Muscle of arm (tissue), 12 donors: ENCODE measurements around the gene GGT5. TPM values are rescaled to one million over a fixed set of nuclear protein-coding genes. Genes with fewer than 3 reads are reported as not detected.
"Not testable (repeated sequence)": the region's sequence is repeated elsewhere in the genome, so short reads cannot be mapped to it uniquely, and the experiment has no call there.

Experiments
- DNase-seq: peaks from one replicate; pipeline ENCODE4 v3.0.0-alpha.2; 2013
- polyA plus RNA-seq, 12 donors: library from polyadenylated mRNA; unstranded; fragments of 120-200 nt; gene quantifications; one replicate each; pipeline ENCODE4 v1.2.1, GENCODE V29; 2013; ENCODE audit not compliant: insufficient read length in 12 of 12

The GGT5 gene
- polyA plus RNA-seq, 12 donors: 7.8 to 24.2 (median 12.0) TPM; not detected in 1

DNA sequence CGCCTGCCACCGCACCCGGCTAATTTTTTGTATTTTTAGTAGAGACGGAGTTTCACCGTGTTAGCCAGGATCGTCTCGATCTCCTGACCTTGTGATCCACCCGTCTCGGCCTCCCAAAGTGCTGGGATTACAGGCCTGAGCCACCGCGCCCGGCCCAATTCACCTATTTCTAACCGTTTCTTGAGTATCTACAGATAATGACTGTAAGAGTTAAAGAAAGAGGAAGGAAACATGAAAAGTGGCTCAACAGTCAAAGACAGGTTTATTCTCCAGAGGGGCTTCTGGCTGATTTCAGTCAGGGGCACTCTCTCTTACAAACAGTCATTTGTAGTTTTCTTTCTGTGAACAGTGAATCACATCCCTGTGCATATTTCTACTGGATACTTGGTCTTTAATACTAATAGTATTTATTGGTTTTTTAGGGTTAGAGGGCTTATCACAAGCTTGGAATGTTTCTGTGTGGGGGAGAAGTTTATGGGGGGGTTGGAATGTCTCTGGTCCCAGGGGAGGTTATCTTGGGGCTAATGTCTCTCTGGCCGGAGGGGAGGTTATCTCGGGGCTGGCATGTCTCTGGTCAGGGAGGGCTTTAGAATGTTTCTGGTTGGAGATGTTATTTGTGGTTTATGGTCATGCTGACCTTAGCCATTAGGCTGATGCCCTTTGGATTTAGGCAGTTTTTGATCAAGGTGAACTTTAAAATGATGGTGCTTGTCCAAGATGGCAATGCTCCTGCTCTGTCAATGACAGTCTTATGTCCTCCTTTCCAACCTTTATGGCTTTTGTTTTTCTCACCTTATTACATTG, 38.2 kb downstream of the GGT5 start:
- not testable (repeated sequence) for DNase-seq

DNA sequence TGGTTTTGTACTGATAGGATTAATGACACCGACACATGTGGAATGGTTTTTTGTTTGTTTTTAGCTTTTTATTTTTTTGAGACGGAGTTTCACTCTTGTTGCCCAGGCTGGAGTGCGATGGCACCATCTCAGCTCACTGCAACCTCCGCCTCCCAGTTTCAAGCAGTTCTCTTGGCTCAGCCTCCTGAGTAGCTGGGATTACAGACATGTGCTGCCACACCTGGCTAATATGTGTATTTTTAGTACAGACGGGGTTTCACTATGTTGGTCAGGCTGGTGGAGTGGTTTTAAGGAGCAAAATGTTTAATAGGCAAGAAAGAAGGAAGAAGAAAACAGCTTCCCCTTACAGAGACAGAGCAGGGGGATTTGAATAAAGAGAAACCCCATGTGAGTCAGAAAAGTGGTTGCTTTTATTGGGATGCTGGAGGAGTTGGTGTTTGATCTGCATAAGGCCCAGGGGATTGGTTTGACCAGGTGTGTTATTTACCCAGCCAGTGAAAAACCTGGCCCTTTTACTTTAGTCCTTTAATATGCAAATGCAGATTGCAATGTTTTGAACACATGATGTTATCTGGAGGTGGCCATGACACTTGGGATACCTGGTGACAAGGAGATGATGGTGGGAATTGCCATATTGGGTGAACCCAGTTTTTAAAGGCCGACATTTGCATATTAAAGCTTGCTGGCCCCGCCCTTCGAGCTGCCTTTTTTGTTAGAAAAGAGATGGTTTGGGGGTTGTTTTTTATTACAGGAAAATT, 39.3 kb downstream of the GGT5 start:
- DNase-seq: no peak

DNA sequence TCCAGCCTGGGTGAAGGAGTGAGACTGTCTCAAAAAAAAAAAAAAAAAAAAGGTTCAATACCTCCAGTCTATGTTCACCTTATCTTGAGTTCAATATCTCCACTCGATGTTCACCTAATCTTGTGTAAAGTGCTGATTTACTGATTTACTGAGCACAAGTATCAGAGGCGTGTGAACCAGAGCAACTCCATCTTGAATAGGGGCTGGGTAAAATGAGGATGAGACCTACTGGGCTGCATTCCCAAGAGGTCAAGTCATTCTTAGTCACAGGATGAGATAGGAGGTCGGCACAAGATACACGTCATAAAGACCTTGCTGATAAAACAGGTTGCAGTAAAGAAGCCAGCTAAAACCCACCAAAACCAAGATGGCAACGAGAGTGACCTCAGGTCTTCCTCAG, 41.0 kb downstream of the GGT5 start:
- not testable (repeated sequence) for DNase-seq

DNA sequence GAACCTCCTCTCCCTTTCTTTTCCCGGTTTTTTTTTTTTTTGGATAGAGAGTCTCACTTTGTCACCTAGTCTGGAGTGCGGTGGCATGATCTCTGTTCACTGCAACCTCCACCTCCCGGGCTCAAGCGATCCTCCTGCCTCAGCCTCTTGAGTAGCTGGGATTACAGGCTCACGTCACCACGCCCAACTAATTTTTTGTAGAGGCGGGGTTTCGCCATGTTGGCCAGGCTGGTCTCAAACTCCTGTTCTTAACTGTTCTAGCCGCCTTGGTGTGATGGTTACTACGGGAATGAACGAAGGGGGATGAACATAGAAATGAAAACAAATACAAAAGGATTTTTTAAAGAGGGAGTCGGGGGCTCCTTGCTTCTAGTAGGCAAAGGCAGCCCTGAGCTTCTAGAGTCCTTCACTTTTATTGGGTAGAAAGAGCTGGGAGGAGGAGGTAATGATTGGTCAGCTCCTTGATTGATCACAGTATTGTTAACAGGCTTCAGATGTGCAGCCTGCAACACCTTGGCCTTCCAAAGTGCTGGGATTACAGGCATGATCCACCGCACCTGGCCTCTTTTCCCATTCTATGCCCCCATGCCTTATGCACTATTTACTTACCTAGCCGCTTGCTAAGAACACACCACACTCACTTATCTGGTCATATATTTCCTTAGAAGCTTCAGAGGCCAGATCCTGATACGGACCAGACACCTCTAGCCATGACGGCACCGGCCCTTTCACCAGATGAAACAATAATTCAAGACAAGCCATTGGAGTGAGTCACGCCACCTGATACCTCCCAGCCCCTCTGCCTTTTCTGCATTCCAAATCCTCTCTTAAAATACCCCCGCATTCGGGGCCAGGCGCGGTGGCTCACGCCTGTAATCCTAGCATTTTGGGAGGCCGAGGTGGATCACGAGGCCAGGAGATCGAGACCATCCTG, 42.9 kb downstream of the GGT5 start:
- no peak for DNase-seq

DNA sequence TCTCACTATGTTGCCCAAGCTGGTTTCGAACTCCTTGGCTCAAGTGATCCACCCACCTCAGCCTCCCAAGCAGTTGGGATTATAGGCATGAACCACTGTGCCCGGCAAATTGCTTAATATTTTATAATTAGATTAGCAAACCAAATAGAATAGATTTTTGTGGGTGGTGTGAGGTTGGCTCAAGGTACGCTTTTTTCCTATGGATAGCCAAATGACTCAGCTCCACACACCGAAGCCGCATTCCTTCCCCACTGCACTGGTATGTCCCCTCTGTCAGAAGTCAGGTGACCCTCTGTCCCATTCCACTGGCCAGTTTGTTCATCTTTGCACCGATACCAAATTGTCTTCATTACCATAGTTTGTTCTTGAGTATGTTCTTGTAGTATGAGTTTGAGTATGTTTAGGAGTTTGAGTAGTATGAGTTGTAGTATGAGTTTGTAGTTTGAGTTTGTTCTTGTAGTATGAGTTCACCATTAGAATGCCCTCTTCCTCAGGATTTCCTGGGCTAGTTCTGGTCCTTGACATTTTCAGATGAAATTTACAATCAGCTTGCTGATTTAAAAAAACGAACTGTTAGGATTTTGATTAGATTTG, 44.2 kb downstream of the GGT5 start:
- no peak for DNase-seq

DNA sequence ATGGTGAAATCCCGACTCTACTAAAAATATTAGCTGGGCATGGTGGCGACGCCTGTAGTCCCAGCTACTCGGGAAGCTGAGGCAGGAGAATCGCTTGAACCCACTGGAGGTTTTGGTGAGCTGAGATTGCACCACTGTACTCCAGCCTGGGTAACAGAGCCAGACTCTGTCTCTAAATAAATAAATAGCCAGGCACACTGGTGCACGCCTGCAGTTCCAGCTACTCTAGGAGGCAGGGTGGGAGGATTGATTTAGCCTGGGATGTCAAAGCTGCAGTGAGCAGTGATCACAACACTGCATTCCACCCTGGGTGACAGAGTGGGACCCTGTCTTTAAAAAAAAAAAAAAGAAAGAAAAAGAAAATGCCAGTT, 46.2 kb downstream of the GGT5 start:
- DNase-seq: no peak

DNA sequence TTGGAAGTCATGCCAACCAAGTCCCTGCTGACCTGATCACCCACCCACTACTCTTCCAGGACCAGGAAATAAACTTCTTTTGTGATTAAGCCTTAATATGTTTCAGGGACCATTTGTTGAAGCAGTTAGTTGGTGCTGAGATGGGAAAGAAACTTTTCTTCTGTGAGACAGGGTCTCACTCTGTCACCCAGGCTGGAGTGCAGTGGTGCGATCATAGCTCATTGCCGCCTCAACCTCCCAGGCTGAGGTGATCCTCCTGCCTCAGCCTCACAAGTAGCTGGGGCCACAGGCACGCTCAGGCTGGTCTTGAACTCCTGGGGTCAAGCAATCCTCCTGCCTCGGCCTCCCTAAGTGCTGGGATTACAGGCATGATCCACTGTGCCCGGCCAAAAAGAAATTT, 53.0 kb downstream of the GGT5 start:
- no peak for DNase-seq

DNA sequence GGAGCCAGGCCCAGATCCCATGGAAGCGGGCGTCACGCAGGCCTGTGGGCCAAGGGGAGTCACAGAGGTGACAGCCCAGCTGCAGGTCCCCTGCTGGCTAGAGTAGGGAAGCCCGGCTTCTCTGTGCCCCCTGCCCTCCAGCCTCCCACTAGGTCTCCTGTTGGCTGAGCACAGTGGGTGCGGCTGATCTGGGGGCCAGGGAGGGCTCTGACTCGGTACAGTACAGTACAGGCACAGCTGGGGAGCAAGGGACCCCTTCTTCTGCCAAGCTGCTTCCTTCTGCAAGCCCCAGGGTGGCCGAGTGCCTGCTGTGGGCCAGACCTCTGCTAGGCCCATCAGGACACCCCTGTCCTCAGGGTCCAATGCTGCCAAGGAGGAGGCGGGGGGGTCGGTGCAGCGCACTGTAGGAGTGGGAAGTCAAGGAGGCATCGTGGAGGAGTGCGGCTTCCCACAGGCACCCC, 53.5 kb downstream of the GGT5 start:
- DNase-seq: no peak

DNA sequence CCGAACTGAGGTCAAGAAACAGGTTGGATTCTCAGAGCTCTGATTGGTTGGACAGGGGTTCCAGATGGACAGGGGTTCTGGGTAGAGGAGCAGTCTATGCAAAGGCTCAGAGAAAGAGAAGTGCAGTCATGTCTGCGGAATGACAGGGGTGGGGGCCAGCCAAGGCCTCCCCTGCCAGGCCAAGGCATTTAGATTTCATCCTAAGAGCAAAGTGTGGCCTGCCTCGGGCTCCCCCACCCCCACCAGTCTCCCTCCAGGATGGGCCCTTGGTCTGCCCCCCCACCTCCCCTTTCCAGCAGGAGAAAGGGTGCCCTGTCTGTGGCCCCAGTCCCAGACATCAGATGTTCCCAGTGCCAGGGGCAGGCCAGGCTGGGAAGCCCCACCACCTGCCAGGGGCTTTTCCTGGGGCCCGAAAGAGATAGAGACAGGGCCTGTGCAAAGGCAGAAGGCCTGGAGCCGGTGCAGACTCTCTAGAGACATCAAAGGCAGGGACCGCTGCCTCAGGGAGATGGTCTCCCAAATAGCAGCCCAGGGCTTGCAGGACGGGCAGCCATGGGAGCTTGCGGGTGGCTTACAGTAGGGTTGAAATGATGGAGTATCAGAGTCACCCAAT, 54.2 kb downstream of the GGT5 start:
- DNase-seq: no peak

DNA sequence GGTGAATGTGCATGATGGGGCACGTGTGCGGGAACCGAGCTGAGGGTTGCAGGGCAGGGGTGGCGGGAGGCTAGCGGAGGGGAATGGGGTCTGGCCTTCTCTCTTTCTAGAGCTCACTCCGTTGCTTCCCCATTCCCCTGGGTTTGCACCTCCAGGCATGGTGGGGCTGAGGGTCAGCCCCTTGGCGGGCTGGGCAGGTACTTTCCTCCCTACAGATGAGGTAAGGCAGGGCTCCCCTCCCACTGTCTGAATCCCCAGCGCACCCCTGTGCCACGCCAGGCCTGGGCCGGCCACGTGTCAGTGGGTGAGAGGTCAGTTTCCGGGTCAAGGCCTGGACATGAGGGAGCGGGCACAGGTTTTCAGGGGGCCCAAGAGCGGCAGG, 54.7 kb downstream of the GGT5 start:
- no peak for DNase-seq

DNA sequence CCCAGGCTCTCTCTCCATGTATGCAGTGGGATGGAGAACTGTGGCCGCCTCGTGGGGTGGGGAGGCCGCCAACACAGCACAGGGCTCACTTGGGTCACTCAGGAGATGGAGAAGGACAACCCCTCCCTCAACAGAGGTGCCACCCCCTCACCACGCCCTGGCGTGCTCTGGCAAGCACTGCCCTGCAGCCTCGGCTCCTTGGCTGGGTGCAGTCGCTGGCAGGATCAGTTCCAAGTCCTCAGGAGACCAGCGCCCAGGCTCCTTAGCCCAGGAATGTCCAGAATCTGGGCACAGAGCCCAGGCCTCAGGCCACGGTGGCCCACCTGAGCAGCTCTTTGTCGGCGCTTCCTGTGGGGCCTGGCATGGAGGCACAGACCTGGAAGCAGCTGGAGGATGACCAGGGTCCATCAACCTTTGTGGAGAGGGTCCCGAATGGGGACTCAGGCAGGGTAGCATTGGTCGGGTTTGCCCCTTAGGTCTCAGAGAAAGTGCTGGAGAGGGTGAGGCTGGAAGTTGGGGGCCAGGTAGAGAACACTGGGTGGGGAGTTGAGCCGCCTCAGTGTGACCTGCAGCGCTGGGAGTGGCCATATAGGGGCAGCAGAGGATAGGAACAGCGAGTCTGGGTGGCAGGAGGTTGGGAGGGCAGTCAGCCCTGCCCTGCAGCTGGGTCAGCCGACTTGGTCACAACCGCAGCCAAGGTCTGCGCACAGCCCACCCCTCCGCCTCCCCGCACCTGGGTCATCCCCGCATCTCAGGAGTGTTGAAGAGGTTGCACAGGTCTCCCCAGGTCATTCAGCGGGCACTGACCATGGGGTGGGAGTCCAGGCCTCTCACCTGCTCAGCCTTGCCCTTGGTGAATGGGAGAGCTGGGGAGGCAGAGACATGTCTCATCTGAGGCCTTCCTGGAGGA, 55.4 kb downstream of the GGT5 start:
- DNase-seq: peak; percentile 49

DNA sequence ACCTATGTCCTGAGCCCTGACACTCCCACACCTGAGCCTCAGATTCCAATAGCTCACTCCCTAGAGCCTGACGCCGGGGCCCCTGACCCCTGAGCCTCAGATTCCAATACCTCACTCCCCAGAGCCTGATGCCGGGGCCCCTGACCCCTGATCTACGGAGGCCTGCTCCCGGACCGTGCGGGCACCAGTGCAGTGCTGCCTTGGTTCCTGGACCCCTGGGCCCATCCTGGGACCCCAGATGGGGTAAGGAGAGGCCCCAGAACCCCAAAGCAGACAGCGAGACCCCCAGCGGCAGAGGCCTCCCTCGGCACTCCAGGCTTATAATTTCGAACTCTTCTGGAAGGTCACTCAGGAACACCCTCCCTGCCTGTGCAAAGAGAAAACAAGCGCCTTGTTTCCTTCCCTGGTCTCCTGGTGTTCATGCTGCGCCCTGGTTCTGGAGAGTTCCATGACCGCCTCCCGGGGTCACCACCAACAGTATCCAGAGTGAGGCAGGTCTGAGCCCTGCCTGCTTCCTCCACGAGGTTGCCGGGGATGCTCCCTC, 56.1 kb downstream of the GGT5 start:
- no peak for DNase-seq

DNA sequence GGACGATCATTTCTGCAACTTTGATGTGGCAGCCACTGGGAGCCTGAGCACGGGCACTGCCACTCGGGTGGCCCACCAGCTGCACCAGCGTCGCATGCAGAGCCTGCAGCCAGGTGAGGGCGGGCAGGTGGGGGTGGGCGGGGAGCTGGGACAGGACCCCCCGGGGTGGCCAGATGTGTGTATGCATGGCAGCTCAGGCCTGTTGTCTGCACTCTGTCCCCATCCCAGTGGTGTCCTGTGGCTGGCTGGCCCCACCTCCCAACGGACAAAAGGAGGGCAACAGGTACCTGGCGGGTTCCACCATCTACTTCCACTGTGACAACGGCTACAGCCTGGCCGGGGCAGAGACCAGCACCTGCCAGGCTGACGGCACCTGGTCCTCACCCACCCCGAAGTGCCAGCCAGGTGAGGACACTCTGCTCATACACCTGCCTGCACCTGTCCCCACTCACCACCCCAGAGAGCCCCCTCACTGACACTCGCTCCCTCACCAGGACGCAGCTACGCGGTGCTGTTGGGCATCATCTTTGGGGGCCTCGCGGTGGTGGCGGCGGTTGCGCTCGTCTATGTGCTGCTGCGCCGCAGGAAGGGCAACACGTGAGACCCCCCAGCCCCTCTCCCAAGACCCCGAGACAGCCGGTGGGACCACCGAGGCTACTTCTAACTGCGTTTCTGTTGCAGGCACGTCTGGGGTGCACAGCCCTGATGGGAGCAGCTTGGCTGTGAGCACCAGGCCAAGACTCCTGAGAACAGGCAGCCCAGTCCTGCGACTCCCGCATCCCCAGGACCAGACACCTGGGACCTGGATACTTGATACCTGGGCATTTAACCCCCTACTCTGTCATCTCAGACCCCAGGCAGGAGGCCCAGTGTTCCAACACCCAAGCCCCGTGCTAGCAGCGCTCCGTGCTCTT, 56.9 kb downstream of the GGT5 start:
- DNase-seq: no peak

DNA sequence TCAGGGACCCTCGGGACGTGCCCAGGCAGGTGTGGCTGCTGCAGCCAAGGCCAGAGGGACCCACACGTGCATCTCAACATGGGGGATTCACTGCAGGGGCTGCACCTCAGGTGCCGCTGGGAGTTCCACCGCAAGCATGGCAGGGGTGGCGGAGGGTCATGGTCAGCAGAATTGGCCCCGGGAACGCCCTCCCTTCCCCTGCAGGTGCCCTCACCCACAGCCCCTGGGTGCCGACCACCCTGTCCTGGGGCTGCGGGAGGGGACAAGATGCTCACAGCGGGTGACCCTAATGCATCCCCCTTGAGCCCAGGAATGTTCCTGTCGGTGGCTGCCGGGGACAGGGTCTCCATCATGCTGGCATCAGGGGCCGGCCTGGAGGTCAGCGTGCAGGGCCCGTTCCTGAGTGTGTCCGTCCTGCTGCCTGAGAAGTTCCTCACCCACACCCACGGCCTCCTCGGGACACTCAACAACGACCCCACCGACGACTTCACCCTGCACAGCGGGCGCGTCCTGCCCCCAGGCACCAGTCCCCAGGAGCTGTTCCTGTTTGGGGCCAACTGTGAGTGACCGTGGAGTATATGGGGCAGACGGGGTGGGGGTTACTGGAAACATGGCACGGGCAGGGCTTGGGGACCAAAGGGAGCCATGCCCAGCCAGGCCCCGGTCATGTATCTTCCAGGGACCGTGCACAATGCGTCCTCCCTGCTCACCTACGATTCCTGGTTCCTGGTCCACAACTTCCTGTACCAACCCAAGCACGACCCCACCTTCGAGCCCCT, 57.8 kb downstream of the GGT5 start:
- no peak for DNase-seq

DNA sequence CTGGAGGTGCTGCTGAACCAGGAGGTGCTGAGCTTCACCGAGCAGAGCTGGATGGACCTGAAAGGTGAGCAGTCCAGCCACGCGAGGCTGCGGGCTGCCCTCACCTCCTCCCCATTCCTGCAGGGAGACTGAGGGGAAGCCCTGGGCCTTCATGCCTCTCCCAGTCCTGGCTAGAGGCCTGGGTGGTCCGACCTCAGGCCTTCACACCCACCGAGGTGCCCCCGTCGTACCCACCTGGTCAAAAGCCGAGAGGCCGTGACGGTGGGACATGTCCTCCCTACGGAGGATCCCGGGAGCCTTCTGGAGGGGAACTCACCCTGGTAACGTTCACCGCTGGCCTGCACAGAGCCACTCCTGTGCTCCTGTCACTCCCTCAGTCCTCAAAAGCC, 58.5 kb downstream of the GGT5 start:
- no peak for DNase-seq

DNA sequence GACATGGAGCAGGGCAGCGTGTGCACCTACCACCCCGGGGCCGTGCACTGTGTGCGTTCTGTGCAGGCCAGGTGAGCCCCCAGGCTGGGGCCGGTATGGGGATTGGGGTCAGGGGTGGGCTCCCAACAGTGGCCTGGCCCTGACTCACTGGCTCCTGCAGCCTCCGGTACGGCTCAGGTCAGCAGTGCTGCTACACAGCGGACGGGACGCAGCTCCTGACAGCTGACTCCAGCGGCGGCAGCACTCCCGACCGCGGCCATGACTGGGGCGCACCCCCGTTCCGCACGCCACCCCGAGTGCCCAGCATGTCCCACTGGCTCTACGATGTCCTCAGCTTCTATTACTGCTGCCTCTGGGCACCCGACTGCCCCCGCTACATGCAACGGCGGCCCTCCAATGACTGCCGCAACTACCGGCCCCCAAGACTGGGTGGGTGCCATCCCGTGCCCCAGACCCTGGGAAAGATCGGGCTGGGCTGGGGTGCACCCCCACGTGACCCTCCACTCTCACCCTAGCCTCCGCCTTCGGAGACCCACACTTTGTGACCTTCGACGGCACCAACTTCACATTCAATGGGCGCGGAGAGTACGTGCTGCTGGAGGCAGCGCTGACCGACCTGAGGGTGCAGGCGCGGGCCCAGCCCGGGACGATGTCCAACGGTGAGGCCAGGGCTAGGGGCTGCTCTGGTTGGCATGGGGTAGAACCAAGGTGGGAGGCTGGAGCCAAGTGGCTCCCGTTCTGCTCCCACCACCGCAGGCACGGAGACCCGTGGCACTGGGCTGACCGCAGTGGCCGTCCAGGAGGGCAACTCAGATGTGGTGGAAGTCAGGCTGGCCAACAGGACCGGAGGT, 59.2 kb downstream of the GGT5 start:
- DNase-seq: no peak

DNA sequence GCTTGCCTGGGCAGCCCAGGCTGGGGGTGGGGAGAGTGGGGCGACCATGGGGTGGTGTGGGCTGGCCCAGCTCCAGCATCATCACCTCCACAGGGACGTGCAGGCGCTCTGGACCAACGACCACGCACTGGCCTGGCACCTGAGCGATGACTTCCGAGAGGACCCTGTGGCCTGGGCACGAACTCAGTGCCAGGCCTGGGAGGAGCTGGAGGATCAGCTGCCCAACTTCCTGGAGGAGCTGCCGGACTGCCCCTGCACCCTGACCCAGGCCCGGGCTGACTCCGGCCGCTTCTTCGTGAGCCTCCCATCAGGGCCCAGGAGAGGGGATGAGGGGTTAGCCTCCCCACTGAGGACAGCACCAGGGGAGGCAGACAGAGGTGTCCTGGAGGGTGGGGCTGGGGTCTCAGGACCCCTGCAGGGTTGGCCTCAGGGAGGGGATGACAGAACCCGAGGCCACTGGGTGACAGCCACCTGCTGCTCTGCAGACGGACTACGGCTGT, 59.8 kb downstream of the GGT5 start:
- no peak for DNase-seq
